Mesenchymal stem cell (in vitro differentiated cells and primary cell): Measurements from ENCODE around the gene XPO6. TPM values are rescaled to one million over a fixed set of nuclear protein-coding genes. Genes with fewer than 3 reads are reported as not detected.
A peak's percentile ranks its signal among the peaks of the same experiment; 100 is the strongest.

Experiments used
- DNase-seq: peaks from one replicate; pipeline ENCODE4 v3.0.0-alpha.2; 2013
- H2AFZ ChIP-seq: one replicate; pipeline ENCODE4 v1.6.1; 2013; ENCODE audit warnings: low read depth, mild to moderate bottlenecking, control low read depth, inconsistent platforms, low read length, moderate library complexity
- H2AK5ac ChIP-seq: 2 replicates; pipeline ENCODE4 v1.6.1; 2013; ENCODE audit warnings: low read length, moderate library complexity, mild to moderate bottlenecking, inconsistent platforms; ENCODE audit not compliant: severe bottlenecking
- H2BK120ac ChIP-seq: one replicate; pipeline ENCODE4 v1.6.1; 2013; ENCODE audit warnings: low read depth, mild to moderate bottlenecking, inconsistent platforms, low read length, moderate library complexity
- H2BK12ac ChIP-seq, 2 experiments: one replicate each; pipeline ENCODE4 v1.6.1; 2013; ENCODE audit warnings: inconsistent platforms in 2 of 2, low read length in 2 of 2, mild to moderate bottlenecking in 2 of 2, moderate library complexity in 2 of 2, control low read depth in 1 of 2
- H2BK15ac ChIP-seq: one replicate; pipeline ENCODE4 v1.6.1; 2013; ENCODE audit warnings: mild to moderate bottlenecking, low read depth, inconsistent platforms; ENCODE audit not compliant: poor library complexity, severe bottlenecking
- H2BK5ac ChIP-seq: 2 replicates; pipeline ENCODE4 v1.6.1; 2013; ENCODE audit warnings: low read depth, mild to moderate bottlenecking, low read length, control low read depth, inconsistent platforms; ENCODE audit not compliant: poor library complexity, severe bottlenecking
- H3K14ac ChIP-seq, 2 experiments: one replicate each; pipeline ENCODE4 v1.6.1; 2013; ENCODE audit warnings: inconsistent platforms in 2 of 2, low read length in 2 of 2, control low read depth in 1 of 2, mild to moderate bottlenecking in 1 of 2, moderate library complexity in 1 of 2
- H3K18ac ChIP-seq, 2 experiments: one replicate each; pipeline ENCODE4 v1.6.1; 2013; ENCODE audit warnings: inconsistent platforms in 2 of 2, low read length in 2 of 2, control low read depth in 1 of 2, low read depth in 1 of 2, mild to moderate bottlenecking in 1 of 2
- H3K23ac ChIP-seq, 2 experiments: one replicate each; pipeline ENCODE4 v1.6.1; 2013; ENCODE audit warnings: inconsistent platforms in 2 of 2, low read length in 2 of 2, mild to moderate bottlenecking in 2 of 2, moderate library complexity in 2 of 2, control low read depth in 1 of 2
- H3K27ac ChIP-seq: 2 replicates; pipeline ENCODE4 v1.5.1; 2013; ENCODE audit warnings: mild to moderate bottlenecking, moderate library complexity, low read length, control low read depth, inconsistent platforms; ENCODE audit not compliant: poor library complexity, severe bottlenecking
- H3K27me3 ChIP-seq, 2 experiments: 2 replicates each; pipeline versions ENCODE4 v1.6.1 to v1.7.0; 2013; ENCODE audit warnings: low read length in 2 of 2, mild to moderate bottlenecking in 2 of 2, moderate library complexity in 2 of 2, control low read depth in 1 of 2, inconsistent platforms in 1 of 2; ENCODE audit not compliant: control insufficient read depth in 1 of 2, insufficient read depth in 1 of 2
- H3K36me3 ChIP-seq, 2 experiments: 2 replicates each; pipeline versions ENCODE4 v1.6.1 to v1.7.0; 2013; ENCODE audit warnings: low read length in 2 of 2, control low read depth in 1 of 2, inconsistent platforms in 1 of 2, low read depth in 1 of 2, mild to moderate bottlenecking in 1 of 2; ENCODE audit not compliant: insufficient read depth in 2 of 2, control insufficient read depth in 1 of 2
- H3K4ac ChIP-seq, 2 experiments: one replicate each; pipeline ENCODE4 v1.6.1; 2013; ENCODE audit warnings: inconsistent platforms in 2 of 2, low read length in 2 of 2, mild to moderate bottlenecking in 2 of 2, moderate library complexity in 2 of 2, control low read depth in 1 of 2, low read depth in 1 of 2
- H3K4me1 ChIP-seq: 2 replicates; pipeline ENCODE4 v1.6.1; 2013; ENCODE audit warnings: low read depth, low read length, control low read depth; ENCODE audit not compliant: control insufficient read depth, insufficient read depth
- H3K4me2 ChIP-seq: 2 replicates; pipeline ENCODE4 v1.6.1; 2013; ENCODE audit warnings: low read length, mild to moderate bottlenecking, inconsistent platforms; ENCODE audit not compliant: poor library complexity, severe bottlenecking
- H3K4me3 ChIP-seq, 2 experiments: 2 replicates each; pipeline versions ENCODE4 v1.5.1 to v1.7.0; 2013; ENCODE audit warnings: low read length in 2 of 2, mild to moderate bottlenecking in 2 of 2, control low read depth in 1 of 2, low read depth in 1 of 2; ENCODE audit not compliant: insufficient read depth in 1 of 2
- H3K79me1 ChIP-seq: replicated peaks from 2 replicates; pipeline ENCODE4 v1.6.1; 2013; ENCODE audit warnings: mild to moderate bottlenecking, control low read depth, low read length, inconsistent platforms; ENCODE audit not compliant: poor library complexity, severe bottlenecking
- H3K9ac ChIP-seq: 2 replicates; pipeline ENCODE4 v1.7.0; 2013; ENCODE audit warnings: mild to moderate bottlenecking, low read length, moderate library complexity
- H3K9me3 ChIP-seq: 2 replicates; pipeline ENCODE4 v1.7.0; 2013; ENCODE audit warnings: mild to moderate bottlenecking, low read length; ENCODE audit not compliant: control insufficient read depth
- H4K8ac ChIP-seq: one replicate; pipeline ENCODE4 v1.6.1; 2013; ENCODE audit warnings: inconsistent platforms, mild to moderate bottlenecking, low read length, moderate library complexity
- H4K91ac ChIP-seq: one replicate; pipeline ENCODE4 v1.6.1; 2013; ENCODE audit warnings: mild to moderate bottlenecking, low read length, inconsistent platforms
- WGBS: methylation state at CpG from one replicate; pipeline ENCODE4 v1.1.7; 2013; ENCODE audit warnings: mixed read lengths; 5-methylcytosine and 5-hydroxymethylcytosine counted together
- polyA plus RNA-seq, 2 experiments: library from polyadenylated mRNA; stranded (reverse); fragments of 200-250 nt; gene quantifications; one replicate each; pipeline ENCODE4 v1.2.3, GENCODE V29; 2013

XPO6 gene
- 52.4 TPM for polyA plus RNA-seq (2013, experiment 1 of 2)
- 54.0 TPM for polyA plus RNA-seq (2013, experiment 2 of 2)

- no peaks in the 10 kb centered on the region for H3K9me3 ChIP-seq
- H3K27me3 ChIP-seq: no peaks in the 10 kb centered on the region
- H3K18ac ChIP-seq: peak within 1 kb of the TSS; percentile 66 to 67
- peak within 1 kb of the TSS; percentile 35 for H2AK5ac ChIP-seq
- H3K36me3 ChIP-seq: peaks cover 3 to 16% of the 10 kb centered on the region in 2 experiments
- H3K27ac ChIP-seq: peak within 1 kb of the TSS; percentile 55
- H2BK120ac ChIP-seq: peak within 1 kb of the TSS; percentile 86
- H4K91ac ChIP-seq: peak within 1 kb of the TSS; percentile 67
- peak within 1 kb of the TSS; percentile 79 for H4K8ac ChIP-seq
- H3K4me1 ChIP-seq: peaks cover 10% of the 10 kb centered on the region
- peak; percentile 91 for DNase-seq
- peak within 1 kb of the TSS; percentile 72 to 90 for H3K4me3 ChIP-seq
- H3K79me1 ChIP-seq: no peaks in the 10 kb centered on the region
- peak within 1 kb of the TSS; percentile 38 for H3K4me2 ChIP-seq
- no peak within 1 kb of the TSS for H2BK5ac ChIP-seq
- H2BK12ac ChIP-seq: peak within 1 kb of the TSS in 1 of 2 experiments; percentile 11
- H3K23ac ChIP-seq: peak within 1 kb of the TSS in 1 of 2 experiments; percentile 16
- peak within 1 kb of the TSS; percentile 94 for H2BK15ac ChIP-seq
- H2AFZ ChIP-seq: peak within 1 kb of the TSS; percentile 67
- H3K9ac ChIP-seq: peak within 1 kb of the TSS; percentile 96
- under 1% methylated on average over 65 of the region's 76 CpGs for WGBS
- H3K14ac ChIP-seq: peak within 1 kb of the TSS in 1 of 2 experiments; percentile 63
- H3K4ac ChIP-seq: peak within 1 kb of the TSS; percentile 9 to 84
Observed at GRCh38 chr16:28211758-28212531, at the start of gene XPO6. XPO6 (minus strand) TSS chr16:28211965; CDS start chr16:28211368, 597 bp downstream.

GRCh38 chr16:28260193-28260592, 48.4 kb upstream of the XPO6 start:
- no peaks in the 10 kb centered on the region for H3K36me3 ChIP-seq
- H3K23ac ChIP-seq: no peak overlapping the region
- WGBS: 64% methylated on average over 1 of the region's 1 CpG

GRCh38 chr16:28259781-28260150, 48.0 kb upstream of the XPO6 start:
- H4K8ac ChIP-seq: no peak overlapping the region
- DNase-seq: no peak
- H2AK5ac ChIP-seq: no peak overlapping the region
- no peak overlapping the region for H3K4ac ChIP-seq
- no peak overlapping the region for H2BK120ac ChIP-seq
- H3K4me2 ChIP-seq: no peak overlapping the region
- H3K27me3 ChIP-seq: peaks cover 70 to 89% of the 10 kb centered on the region in 2 experiments
- H2BK5ac ChIP-seq: no peak overlapping the region
- H3K18ac ChIP-seq: no peak overlapping the region
- WGBS: 73% methylated on average over 7 of the region's 7 CpGs
- no peaks in the 10 kb centered on the region for H3K9me3 ChIP-seq
- no peak overlapping the region for H3K4me3 ChIP-seq
- no peaks in the 10 kb centered on the region for H3K36me3 ChIP-seq
- no peak overlapping the region for H4K91ac ChIP-seq
- no peak overlapping the region for H3K14ac ChIP-seq
- H2BK12ac ChIP-seq: no peak overlapping the region
- peaks cover 11% of the 10 kb centered on the region for H3K4me1 ChIP-seq
- H3K27ac ChIP-seq: no peak overlapping the region
- H3K9ac ChIP-seq: no peak overlapping the region
- H3K79me1 ChIP-seq: no peaks in the 10 kb centered on the region
- H2AFZ ChIP-seq: no peak overlapping the region
- H3K23ac ChIP-seq: no peak overlapping the region
- no peak overlapping the region for H2BK15ac ChIP-seq

More at GRCh38 chr16:28260193-28260592, 48.4 kb upstream of the XPO6 start:
- Histone ChIP-seq H3K79me1 (no peaks in the 10 kb centered on the region), H3K18ac (no peak overlapping the region), H3K27ac (no peak overlapping the region), H4K8ac (no peak overlapping the region), H4K91ac (no peak overlapping the region), H2BK120ac (no peak overlapping the region), H3K27me3 (peaks cover 72 to 88% of the 10 kb centered on the region in 2 experiments), H3K9me3 (no peaks in the 10 kb centered on the region), H3K14ac (no peak overlapping the region), H2BK15ac (no peak overlapping the region), H2BK12ac (no peak overlapping the region), H3K4me1 (peaks cover 11% of the 10 kb centered on the region), H3K4me3 (no peak overlapping the region), H2AK5ac (no peak overlapping the region), H2AFZ (no peak overlapping the region), H3K4ac (no peak overlapping the region), H3K4me2 (no peak overlapping the region), H3K9ac (no peak overlapping the region), H2BK5ac (no peak overlapping the region)
- DNase-seq: no peak

- Histone ChIP-seq H2AK5ac (no peak overlapping the region), H3K14ac (no peak overlapping the region), H3K27ac (no peak overlapping the region), H4K8ac (no peak overlapping the region), H3K23ac (no peak overlapping the region), H2BK5ac (no peak overlapping the region), H3K4me2 (no peak overlapping the region), H3K9me3 (no peaks in the 10 kb centered on the region), H4K91ac (no peak overlapping the region), H3K36me3 (no peaks in the 10 kb centered on the region), H3K18ac (no peak overlapping the region), H3K4me3 (peak overlapping the region in 1 of 2 experiments; percentile 18), H3K27me3 (peaks cover 67 to 88% of the 10 kb centered on the region in 2 experiments), H2BK12ac (no peak overlapping the region), H2AFZ (no peak overlapping the region), H2BK120ac (no peak overlapping the region), H3K79me1 (no peaks in the 10 kb centered on the region), H3K9ac (no peak overlapping the region), H3K4me1 (peaks cover 11% of the 10 kb centered on the region), H2BK15ac (no peak overlapping the region), H3K4ac (no peak overlapping the region)
- DNase-seq: no peak
- WGBS: 90% methylated on average over 27 of the region's 29 CpGs
Observed at GRCh38 chr16:28259091-28259780, 47.5 kb upstream of the XPO6 start.
